Spleen (tissue), 11 donors: ENCODE measurements around the gene MAP3K5. TPM values are rescaled to one million over a fixed set of nuclear protein-coding genes. Genes with fewer than 3 reads are reported as not detected.
A peak's percentile ranks its signal among the peaks of the same experiment; 100 is the strongest.

Experiments used
- DNase-seq: peaks from one replicate; pipeline ENCODE4 v3.0.0-alpha.2; 2020
- H3K27ac ChIP-seq, 8 donors: fragments of 200-600 bp; sonication (generic) in 7 of 8; 1 replicate in 4 of 8; 2 replicates in 4 of 8; pipeline versions ENCODE4 v1.5.0 to v1.8.0; 2016 to 2021; ENCODE audit warnings: inconsistent platforms in 4 of 8, mild to moderate bottlenecking in 4 of 8, moderate library complexity in 1 of 8
- H3K27me3 ChIP-seq, 7 donors: fragments of 200-600 bp; sonication (generic) in 6 of 7; replicated peaks in 1 of 7; 1 replicate in 4 of 7; 2 replicates in 3 of 7; pipeline versions ENCODE4 v1.5.0 to v1.8.0; 2016 to 2021; ENCODE audit warnings: inconsistent platforms in 3 of 7, mild to moderate bottlenecking in 1 of 7
- H3K36me3 ChIP-seq, 6 donors: fragments of 200-600 bp; sonication (generic) in 5 of 6; 1 replicate in 4 of 6; 2 replicates in 2 of 6; pipeline versions ENCODE4 v1.5.0 to v1.8.0; 2016 to 2021; ENCODE audit warnings: inconsistent platforms in 2 of 6
- H3K4me1 ChIP-seq, 6 donors: fragments of 200-600 bp; sonication (generic) in 5 of 6; 1 replicate in 3 of 6; 2 replicates in 3 of 6; pipeline versions ENCODE4 v1.5.0 to v1.8.0; 2016 to 2021; ENCODE audit warnings: inconsistent platforms in 3 of 6
- H3K4me3 ChIP-seq, 8 donors: fragments of 200-600 bp; sonication (generic) in 7 of 8; 1 replicate in 4 of 8; 2 replicates in 4 of 8; pipeline versions ENCODE4 v1.5.0 to v1.8.0; 2016 to 2021; ENCODE audit warnings: inconsistent platforms in 4 of 8, mild to moderate bottlenecking in 4 of 8, moderate library complexity in 2 of 8
- H3K9me3 ChIP-seq, 8 donors: fragments of 200-600 bp; sonication (generic) in 7 of 8; 1 replicate in 4 of 8; 2 replicates in 4 of 8; pipeline versions ENCODE4 v1.5.0 to v1.8.0; 2016 to 2021; ENCODE audit warnings: inconsistent platforms in 4 of 8
- POLR2A ChIP-seq, 3 donors: fragments of 450-650 bp; IDR thresholded peaks; one replicate each; pipeline ENCODE4 v1.5.1; 2017; ENCODE audit warnings: antibody characterized with exemption in 3 of 3, mild to moderate bottlenecking in 1 of 3
- POLR2AphosphoS5 ChIP-seq, 3 donors: sonication (generic); formaldehyde crosslinking; IDR thresholded peaks; one replicate each; pipeline ENCODE4 v1.5.1; 2017; ENCODE audit warnings: antibody characterized with exemption in 3 of 3
- WGBS, 5 donors: extraction: QIAGEN DNeasy Blood & Tissue Kit in 3 of 5; methylation state at CpG; one replicate each; pipeline versions ENCODE4 v1.1.5 to v1.1.7; 2013 to 2018; 5-methylcytosine and 5-hydroxymethylcytosine counted together
- intact Hi-C: fragments of 100-400 bp; cut with DNase I; formaldehyde crosslinking; loops from one replicate; pipeline ENCODE4 v1.15.0; 2023; ENCODE audit warnings: low total_unique reads
- polyA plus RNA-seq, 3 donors: library from polyadenylated mRNA; stranded (reverse); fragments of 200-250 nt; gene quantifications; one replicate each; pipeline ENCODE4 v1.2.1, GENCODE V29; 2013
- total RNA-seq, 7 donors: library from RNA; depleted of rRNA in 3 of 7; stranded (reverse); fragments of >200 nt in 3 of 7; fragmentation: NEBNext Ultra II Directional in 4 of 7; extraction: Animal tissue kit (Norgen Biotek cat#: 25700) in 4 of 7; gene quantifications; one replicate each; pipeline versions ENCODE4 v1.1.0 to v1.2.1, GENCODE V29; 2016 to 2021
- TF ChIP-seq, protein P1 (sequence below), 11 experiments: fragments of 200-600 bp in 7 of 11; fragments of 450-650 bp in 4 of 11; sonication (generic) in 4 of 11; IDR thresholded peaks in 8 of 11; conservative IDR thresholded peaks in 3 of 11; 1 replicate in 7 of 11; 2 replicates in 4 of 11; pipeline versions ENCODE4 v1.4.0 to v1.8.0; 2016 to 2021; ENCODE audit warnings: antibody characterized with exemption in 11 of 11, inconsistent platforms in 4 of 11, mild to moderate bottlenecking in 1 of 11
- donor health status: healthy with polysubstance abuse.
- donor health status: DM: no; HTN: no; CAD: no; lungs with moderate emphysema.
- donor health status: DM: no; HTN: no; CAD: no.
- donor health status: Bipolar disorder and iron deficiency.
- donor health status: healthy.
- donor health status: DM: no; HTN: no; CAD: no.
- donor health status: DM: yes; HTN: yes; CAD: no.

The MAP3K5 gene
- total and polyA plus RNA-seq, 10 donors = 7.2 to 55.0 (median 33.2) TPM

DNA sequence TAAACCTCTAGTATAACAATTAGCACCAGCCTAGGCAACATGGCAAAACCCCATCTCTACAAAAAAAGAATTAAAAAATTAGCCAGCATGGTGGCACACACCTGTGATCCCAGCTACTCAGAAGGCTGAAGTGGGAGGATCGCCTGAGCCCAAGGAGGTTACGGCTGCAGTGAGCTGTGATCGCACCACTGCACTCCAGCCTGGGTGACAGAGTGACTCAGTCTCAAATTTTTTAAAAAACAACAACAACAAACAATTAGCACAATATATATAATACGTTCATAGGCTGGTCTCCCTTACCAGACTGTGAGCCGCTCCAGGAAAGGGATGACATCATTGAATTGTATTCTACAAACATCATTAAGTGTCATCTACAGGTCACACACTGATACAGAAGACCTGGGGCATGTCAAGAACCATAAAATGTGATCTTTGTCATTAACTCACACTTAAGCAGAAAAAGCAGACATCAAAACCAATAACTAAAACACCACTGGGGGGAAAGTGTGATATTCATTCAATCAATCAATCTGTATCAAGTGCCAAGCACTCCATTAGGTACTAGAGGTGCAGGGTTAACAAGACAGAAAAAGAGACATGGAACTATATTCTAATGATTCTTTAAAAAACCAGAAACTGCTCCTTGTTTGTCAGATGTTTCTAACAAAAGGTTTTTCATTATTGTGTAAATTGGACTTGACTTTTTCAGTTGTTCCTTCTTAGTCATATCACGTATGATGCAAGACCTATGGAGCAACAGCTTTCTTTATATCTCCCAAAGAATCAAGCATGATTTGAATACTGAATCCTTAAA lies 17.8 kb downstream of the MAP3K5 start:
- DNase-seq = no peak
- intact Hi-C loops = no loop called here
- Histone ChIP-seq H3K36me3 (no peaks in the 10 kb centered on the region), H3K9me3 (no peaks in the 10 kb centered on the region), H3K27me3 (no peaks in the 10 kb centered on the region), H3K4me1 (peaks cover 20 to 91% (median 54%) of the 10 kb centered on the region in 6 donors), H3K27ac (peak overlapping the region in 5 of 8 donors; percentile 37 to 77 (median 71)), H3K4me3 (no peak overlapping the region)
- WGBS, 5 donors = 63 to 81% (median 73%) methylated on average over 6 of the region's 6 CpGs
- no peak for TF ChIP-seq POLR2AphosphoS5 (IDR thresholded peaks at IDR 0.05)
- TF ChIP-seq POLR2A (IDR thresholded peaks at IDR 0.05) = no peak
- TF ChIP-seq, protein P1, sequence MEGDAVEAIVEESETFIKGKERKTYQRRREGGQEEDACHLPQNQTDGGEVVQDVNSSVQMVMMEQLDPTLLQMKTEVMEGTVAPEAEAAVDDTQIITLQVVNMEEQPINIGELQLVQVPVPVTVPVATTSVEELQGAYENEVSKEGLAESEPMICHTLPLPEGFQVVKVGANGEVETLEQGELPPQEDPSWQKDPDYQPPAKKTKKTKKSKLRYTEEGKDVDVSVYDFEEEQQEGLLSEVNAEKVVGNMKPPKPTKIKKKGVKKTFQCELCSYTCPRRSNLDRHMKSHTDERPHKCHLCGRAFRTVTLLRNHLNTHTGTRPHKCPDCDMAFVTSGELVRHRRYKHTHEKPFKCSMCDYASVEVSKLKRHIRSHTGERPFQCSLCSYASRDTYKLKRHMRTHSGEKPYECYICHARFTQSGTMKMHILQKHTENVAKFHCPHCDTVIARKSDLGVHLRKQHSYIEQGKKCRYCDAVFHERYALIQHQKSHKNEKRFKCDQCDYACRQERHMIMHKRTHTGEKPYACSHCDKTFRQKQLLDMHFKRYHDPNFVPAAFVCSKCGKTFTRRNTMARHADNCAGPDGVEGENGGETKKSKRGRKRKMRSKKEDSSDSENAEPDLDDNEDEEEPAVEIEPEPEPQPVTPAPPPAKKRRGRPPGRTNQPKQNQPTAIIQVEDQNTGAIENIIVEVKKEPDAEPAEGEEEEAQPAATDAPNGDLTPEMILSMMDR (IDR thresholded peaks at IDR 0.05 in 8 of 11, conservative IDR thresholded peaks at IDR 0.05 in 3 of 11) = no peak

DNA sequence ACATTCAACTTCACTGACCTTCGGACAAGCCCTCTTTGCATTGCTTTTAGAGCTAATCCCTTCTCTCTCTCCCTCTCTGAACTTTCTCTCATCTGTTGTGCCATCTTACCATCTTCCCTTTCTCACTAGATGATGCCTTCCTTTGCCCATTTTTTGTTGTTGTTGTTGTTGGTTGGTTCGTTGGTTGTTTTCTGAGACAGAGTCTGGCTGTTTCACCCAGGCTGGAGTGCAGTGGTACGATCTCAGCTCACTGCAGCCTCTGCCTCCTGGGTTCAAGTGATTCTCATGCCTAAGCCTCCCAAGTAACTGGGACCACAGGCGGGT lies 18.8 kb downstream of the MAP3K5 start:
- no peak for DNase-seq
- H3K27me3 ChIP-seq = no peaks in the 10 kb centered on the region
- H3K36me3 ChIP-seq = no peaks in the 10 kb centered on the region
- no peaks in the 10 kb centered on the region for H3K9me3 ChIP-seq
- H3K4me1 ChIP-seq = peaks cover 20 to 91% (median 56%) of the 10 kb centered on the region in 6 donors
- H3K4me3 ChIP-seq = no peak overlapping the region
- H3K27ac ChIP-seq = peak overlapping the region in 3 of 8 donors; percentile 65 to 74 (median 71)
- intact Hi-C loops = no loop called here
- TF ChIP-seq, protein P1 (IDR thresholded peaks at IDR 0.05 in 8 of 11, conservative IDR thresholded peaks at IDR 0.05 in 3 of 11) = no peak
- TF ChIP-seq POLR2AphosphoS5 (IDR thresholded peaks at IDR 0.05) = no peak
- TF ChIP-seq POLR2A (IDR thresholded peaks at IDR 0.05) = no peak
- whole genome bisulfite sequencing, 5 donors = 90 to 95% (median 94%) methylated on average over 4 of the region's 4 CpGs

DNA sequence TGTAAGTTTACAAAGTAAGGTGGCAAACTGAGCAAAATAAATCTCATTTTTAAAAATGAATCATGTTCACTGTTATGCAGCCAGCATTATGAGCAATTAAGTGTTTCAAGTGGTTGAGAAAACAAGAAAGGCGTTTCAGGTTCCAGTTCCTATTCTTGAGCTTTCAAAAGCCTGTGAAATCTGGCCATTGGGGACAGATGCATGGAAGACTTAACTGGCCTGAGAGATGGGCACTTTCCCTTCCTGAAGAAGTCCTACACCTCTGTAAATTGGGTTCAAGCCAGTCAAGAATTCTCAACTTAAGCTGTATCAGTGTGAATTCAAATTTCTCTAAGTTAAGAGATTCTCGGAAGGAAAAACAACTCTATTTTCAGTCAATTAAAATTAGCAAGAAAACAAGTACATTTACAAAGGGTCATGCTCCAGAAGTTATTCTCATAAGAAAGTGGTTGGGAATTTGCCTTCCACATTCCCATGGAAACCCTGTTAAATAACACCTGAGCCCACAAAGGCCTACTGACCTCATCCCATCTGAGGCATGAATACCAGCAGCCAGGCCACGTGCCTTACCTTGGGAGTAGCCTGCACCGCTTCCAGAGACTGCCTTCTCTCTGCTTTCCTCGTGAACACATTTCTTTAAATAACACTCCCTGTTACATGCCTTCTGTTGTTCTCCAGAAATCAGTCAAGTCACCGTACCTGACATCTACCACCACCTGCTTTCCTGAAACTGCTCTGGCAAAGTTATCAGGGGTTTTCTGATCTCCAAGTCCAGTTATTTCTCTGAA lies 19.4 kb downstream of the MAP3K5 start:
- peak overlapping the region in 6 of 8 donors; percentile 18 to 74 (median 50) for H3K27ac ChIP-seq
- WGBS, 5 donors = 65 to 82% (median 77%) methylated on average over 6 of the region's 6 CpGs
- no peak overlapping the region for H3K4me3 ChIP-seq
- TF ChIP-seq, protein P1 (IDR thresholded peaks at IDR 0.05 in 8 of 11, conservative IDR thresholded peaks at IDR 0.05 in 3 of 11) = no peak
- TF ChIP-seq POLR2AphosphoS5 (IDR thresholded peaks at IDR 0.05) = no peak
- no peak for TF ChIP-seq POLR2A (IDR thresholded peaks at IDR 0.05)
- no peaks in the 10 kb centered on the region for H3K27me3 ChIP-seq
- no peaks in the 10 kb centered on the region for H3K36me3 ChIP-seq
- H3K4me1 ChIP-seq = peaks cover 20 to 94% (median 62%) of the 10 kb centered on the region in 6 donors
- no peak for DNase-seq
- no peaks in the 10 kb centered on the region for H3K9me3 ChIP-seq
- intact Hi-C loops = no loop called here

GRCh38 chr6:136771306-136771705 lies 21.0 kb downstream of the MAP3K5 start:
- peaks cover 25 to 98% (median 78%) of the 10 kb centered on the region in 6 donors for H3K4me1 ChIP-seq
- TF ChIP-seq POLR2AphosphoS5 (IDR thresholded peaks at IDR 0.05) (no peak), POLR2A (IDR thresholded peaks at IDR 0.05) (no peak)
- TF ChIP-seq, protein P1 (IDR thresholded peaks at IDR 0.05 in 8 of 11, conservative IDR thresholded peaks at IDR 0.05 in 3 of 11) = no peak
- no peaks in the 10 kb centered on the region for H3K27me3 ChIP-seq
- 83 to 92% (median 90%) methylated on average over 2 of the region's 2 CpGs for WGBS, 5 donors
- H3K9me3 ChIP-seq = no peaks in the 10 kb centered on the region
- H3K27ac ChIP-seq = peak overlapping the region in 1 of 8 donors; percentile 41
- no peaks in the 10 kb centered on the region for H3K36me3 ChIP-seq
- no peak for DNase-seq
- intact Hi-C loops = no loop called here
- H3K4me3 ChIP-seq = no peak overlapping the region
